ENCODE data around the gene PBOV1.
"Not testable (repeated sequence)": the region's sequence is repeated elsewhere in the genome, so short reads cannot be mapped to it uniquely, and the experiment has no call there.

PBOV1 gene

GRCh38 chr6:138229663-138230179 is 11.4 kb upstream of the PBOV1 start:
- no peak overlapping the region for H3K4me3 ChIP-seq (ENCODE audit: low read depth in 1 of 5, low read length in 5 of 5)
- H3K4me1 ChIP-seq (ENCODE audit: control insufficient read depth in 5 of 5, insufficient read depth in 5 of 5, low read length in 5 of 5): peaks cover 0 to 22% (median 2%) of the 10 kb centered on the region in 5 donors
- no peaks in the 10 kb centered on the region for H3K9me3 ChIP-seq (ENCODE audit: control insufficient read depth in 5 of 5, low read length in 5 of 5)
- no peaks in the 10 kb centered on the region for H3K27me3 ChIP-seq (ENCODE audit: control insufficient read depth in 5 of 5, insufficient read depth in 4 of 5, low read length in 5 of 5)
- no peak overlapping the region for H3K9ac ChIP-seq (ENCODE audit: low read length in 5 of 5)
- H3K36me3 ChIP-seq (ENCODE audit: control insufficient read depth in 5 of 5, insufficient read depth in 5 of 5, low read length in 5 of 5): no peaks in the 10 kb centered on the region
- H3K27ac ChIP-seq (ENCODE audit: low read depth, low read length): no peak overlapping the region

GRCh38 chr6:138229072-138229471 is 10.8 kb upstream of the PBOV1 start:
- H3K4me3 ChIP-seq (ENCODE audit: low read depth in 1 of 5, low read length in 5 of 5): no peak overlapping the region
- no peak overlapping the region for H3K27ac ChIP-seq (ENCODE audit: low read depth, low read length)
- no peaks in the 10 kb centered on the region for H3K36me3 ChIP-seq (ENCODE audit: control insufficient read depth in 5 of 5, insufficient read depth in 5 of 5, low read length in 5 of 5)
- peaks cover 0 to 22% (median 2%) of the 10 kb centered on the region in 5 donors for H3K4me1 ChIP-seq (ENCODE audit: control insufficient read depth in 5 of 5, insufficient read depth in 5 of 5, low read length in 5 of 5)
- H3K9me3 ChIP-seq (ENCODE audit: control insufficient read depth in 5 of 5, low read length in 5 of 5): no peaks in the 10 kb centered on the region
- no peak overlapping the region for H3K9ac ChIP-seq (ENCODE audit: low read length in 5 of 5)
- H3K27me3 ChIP-seq (ENCODE audit: control insufficient read depth in 5 of 5, insufficient read depth in 4 of 5, low read length in 5 of 5): no peaks in the 10 kb centered on the region

GRCh38 chr6:138227316-138227781 is 9.1 kb upstream of the PBOV1 start:
- no peaks in the 10 kb centered on the region for H3K36me3 ChIP-seq (ENCODE audit: control insufficient read depth in 5 of 5, insufficient read depth in 5 of 5, low read length in 5 of 5)
- no peaks in the 10 kb centered on the region for H3K9me3 ChIP-seq (ENCODE audit: control insufficient read depth in 5 of 5, low read length in 5 of 5)
- H3K27me3 ChIP-seq (ENCODE audit: control insufficient read depth in 5 of 5, insufficient read depth in 4 of 5, low read length in 5 of 5): no peaks in the 10 kb centered on the region
- no peak overlapping the region for H3K27ac ChIP-seq (ENCODE audit: low read depth, low read length)
- no peak overlapping the region for H3K9ac ChIP-seq (ENCODE audit: low read length in 5 of 5)
- H3K4me3 ChIP-seq (ENCODE audit: low read depth in 1 of 5, low read length in 5 of 5): no peak overlapping the region
- peaks cover 0 to 32% (median 2%) of the 10 kb centered on the region in 5 donors for H3K4me1 ChIP-seq (ENCODE audit: control insufficient read depth in 5 of 5, insufficient read depth in 5 of 5, low read length in 5 of 5)

GRCh38 chr6:138226700-138227315 is 8.5 kb upstream of the PBOV1 start:
- no peak overlapping the region for H3K9ac ChIP-seq (ENCODE audit: low read length in 5 of 5)
- no peak overlapping the region for H3K4me3 ChIP-seq (ENCODE audit: low read depth in 1 of 5, low read length in 5 of 5)
- no peak overlapping the region for H3K27ac ChIP-seq (ENCODE audit: low read depth, low read length)
- no peaks in the 10 kb centered on the region for H3K27me3 ChIP-seq (ENCODE audit: control insufficient read depth in 5 of 5, insufficient read depth in 4 of 5, low read length in 5 of 5)
- H3K36me3 ChIP-seq (ENCODE audit: control insufficient read depth in 5 of 5, insufficient read depth in 5 of 5, low read length in 5 of 5): no peaks in the 10 kb centered on the region
- no peaks in the 10 kb centered on the region for H3K9me3 ChIP-seq (ENCODE audit: control insufficient read depth in 5 of 5, low read length in 5 of 5)
- H3K4me1 ChIP-seq (ENCODE audit: control insufficient read depth in 5 of 5, insufficient read depth in 5 of 5, low read length in 5 of 5): peaks cover 0 to 32% (median 2%) of the 10 kb centered on the region in 5 donors

GRCh38 chr6:138225953-138226352 is 7.7 kb upstream of the PBOV1 start:
- Histone ChIP-seq H3K36me3 (ENCODE audit: control insufficient read depth in 5 of 5, insufficient read depth in 5 of 5, low read length in 5 of 5) (no peaks in the 10 kb centered on the region), H3K4me1 (ENCODE audit: control insufficient read depth in 5 of 5, insufficient read depth in 5 of 5, low read length in 5 of 5) (peaks cover 0 to 32% (median 2%) of the 10 kb centered on the region in 5 donors), H3K9ac (ENCODE audit: low read length in 5 of 5) (no peak overlapping the region), H3K27ac (ENCODE audit: low read depth, low read length) (no peak overlapping the region), H3K27me3 (ENCODE audit: control insufficient read depth in 5 of 5, insufficient read depth in 4 of 5, low read length in 5 of 5) (no peaks in the 10 kb centered on the region), H3K4me3 (ENCODE audit: low read depth in 1 of 5, low read length in 5 of 5) (no peak overlapping the region), H3K9me3 (ENCODE audit: control insufficient read depth in 5 of 5, low read length in 5 of 5) (no peaks in the 10 kb centered on the region)

- Histone ChIP-seq H3K36me3 (ENCODE audit: control insufficient read depth in 5 of 5, insufficient read depth in 5 of 5, low read length in 5 of 5) (no peaks in the 10 kb centered on the region), H3K9me3 (ENCODE audit: control insufficient read depth in 5 of 5, low read length in 5 of 5) (no peaks in the 10 kb centered on the region), H3K9ac (ENCODE audit: low read length in 5 of 5) (no peak overlapping the region), H3K27ac (ENCODE audit: low read depth, low read length) (no peak overlapping the region), H3K27me3 (ENCODE audit: control insufficient read depth in 5 of 5, insufficient read depth in 4 of 5, low read length in 5 of 5) (no peaks in the 10 kb centered on the region), H3K4me3 (ENCODE audit: low read depth in 1 of 5, low read length in 5 of 5) (no peak overlapping the region), H3K4me1 (ENCODE audit: control insufficient read depth in 5 of 5, insufficient read depth in 5 of 5, low read length in 5 of 5) (peaks cover 0 to 22% (median 2%) of the 10 kb centered on the region in 5 donors)
These were observed 4.7 kb upstream of the PBOV1 start for GRCh38 chr6:138222901-138223546.

GRCh38 chr6:138219901-138220300 is 1.6 kb upstream of the PBOV1 start:
- Histone ChIP-seq H3K9ac (ENCODE audit: low read length in 5 of 5) (no peak overlapping the region), H3K27ac (ENCODE audit: low read depth, low read length) (no peak overlapping the region), H3K4me3 (ENCODE audit: low read depth in 1 of 5, low read length in 5 of 5) (no peak overlapping the region), H3K4me1 (ENCODE audit: control insufficient read depth in 5 of 5, insufficient read depth in 5 of 5, low read length in 5 of 5) (peaks cover 0 to 10% (median 0%) of the 10 kb centered on the region in 5 donors), H3K27me3 (ENCODE audit: control insufficient read depth in 5 of 5, insufficient read depth in 4 of 5, low read length in 5 of 5) (no peaks in the 10 kb centered on the region), H3K36me3 (ENCODE audit: control insufficient read depth in 5 of 5, insufficient read depth in 5 of 5, low read length in 5 of 5) (no peaks in the 10 kb centered on the region), H3K9me3 (ENCODE audit: control insufficient read depth in 5 of 5, low read length in 5 of 5) (no peaks in the 10 kb centered on the region)

- Histone ChIP-seq H3K27me3 (ENCODE audit: control insufficient read depth in 5 of 5, insufficient read depth in 4 of 5, low read length in 5 of 5) (no peaks in the 10 kb centered on the region), H3K9ac (ENCODE audit: low read length in 5 of 5) (no peak overlapping the region), H3K4me3 (ENCODE audit: low read depth in 1 of 5, low read length in 5 of 5) (no peak overlapping the region), H3K9me3 (ENCODE audit: control insufficient read depth in 5 of 5, low read length in 5 of 5) (no peaks in the 10 kb centered on the region), H3K4me1 (ENCODE audit: control insufficient read depth in 5 of 5, insufficient read depth in 5 of 5, low read length in 5 of 5) (peaks cover 0 to 10% (median 0%) of the 10 kb centered on the region in 5 donors), H3K36me3 (ENCODE audit: control insufficient read depth in 5 of 5, insufficient read depth in 5 of 5, low read length in 5 of 5) (no peaks in the 10 kb centered on the region), H3K27ac (ENCODE audit: low read depth, low read length) (no peak overlapping the region)
These were observed 1.1 kb upstream of the PBOV1 start for GRCh38 chr6:138219398-138219797.

GRCh38 chr6:138215093-138215782 is 3.1 kb downstream of the PBOV1 start:
- H3K27ac ChIP-seq (ENCODE audit: low read depth, low read length): no peak overlapping the region
- H3K9ac ChIP-seq (ENCODE audit: low read length in 5 of 5): no peak overlapping the region
- no peaks in the 10 kb centered on the region for H3K27me3 ChIP-seq (ENCODE audit: control insufficient read depth in 5 of 5, insufficient read depth in 4 of 5, low read length in 5 of 5)
- no peak overlapping the region for H3K4me3 ChIP-seq (ENCODE audit: low read depth in 1 of 5, low read length in 5 of 5)
- no peaks in the 10 kb centered on the region for H3K36me3 ChIP-seq (ENCODE audit: control insufficient read depth in 5 of 5, insufficient read depth in 5 of 5, low read length in 5 of 5)
- peaks cover 0 to 4% (median 0%) of the 10 kb centered on the region in 5 donors for H3K4me1 ChIP-seq (ENCODE audit: control insufficient read depth in 5 of 5, insufficient read depth in 5 of 5, low read length in 5 of 5)
- no peaks in the 10 kb centered on the region for H3K9me3 ChIP-seq (ENCODE audit: control insufficient read depth in 5 of 5, low read length in 5 of 5)

- H3K4me1 ChIP-seq (ENCODE audit: control insufficient read depth in 5 of 5, insufficient read depth in 5 of 5, low read length in 5 of 5); H3K9ac ChIP-seq (ENCODE audit: low read length in 5 of 5); H3K36me3 ChIP-seq (ENCODE audit: control insufficient read depth in 5 of 5, insufficient read depth in 5 of 5, low read length in 5 of 5); H3K9me3 ChIP-seq (ENCODE audit: control insufficient read depth in 5 of 5, low read length in 5 of 5); H3K27ac ChIP-seq (ENCODE audit: low read depth, low read length); H3K4me3 ChIP-seq (ENCODE audit: low read depth in 1 of 5, low read length in 5 of 5); H3K27me3 ChIP-seq (ENCODE audit: control insufficient read depth in 5 of 5, insufficient read depth in 4 of 5, low read length in 5 of 5): not testable (repeated sequence)
These were observed 5.8 kb downstream of the PBOV1 start for GRCh38 chr6:138212530-138212929.

Measured in subcutaneous abdominal adipose tissue (tissue), 5 donors.